GM18507 (cell line): ENCODE measurements around the gene MIER2.

Source experiments
- DNase-seq: peaks from one replicate; pipeline ENCODE4 v3.0.0; 2011; ENCODE audit warnings: low read depth; ENCODE audit not compliant: insufficient read length; ENCODE audit errors: extremely low spot score
- FAIRE-seq: peaks from 2 replicates; lab custom pipeline; 2011; peaks lifted over from hg19 to GRCh38; lab: Jason Lieb, UNC

The MIER2 gene

GRCh38 chr19:292951-293350, 51.6 kb downstream of the MIER2 start:
- FAIRE-seq (no peak), DNase-seq (no peak)

- DNase-seq (no peak), FAIRE-seq (no peak)
These were observed 52.2 kb downstream of the MIER2 start for GRCh38 chr19:292281-292884.

- no peak for DNase-seq
- FAIRE-seq, result no peak
These were observed 52.9 kb downstream of the MIER2 start for GRCh38 chr19:291561-292280.

GRCh38 chr19:291006-291521, 53.5 kb downstream of the MIER2 start, which contains the start of gene PLPP2:
Gene PLPP2, minus strand, starts transcription at chr19:291403. Its CDS starts 67 bp downstream, at chr19:291336.
- no peak for FAIRE-seq

GRCh38 chr19:290372-291005, 54.1 kb downstream of the MIER2 start:
- DNase-seq, result no peak

More at GRCh38 chr19:291006-291521, 53.5 kb downstream of the MIER2 start, which contains the start of gene PLPP2:
- DNase-seq, result no peak

GRCh38 chr19:289651-290371, 54.8 kb downstream of the MIER2 start:
- no peak for DNase-seq

More at GRCh38 chr19:290372-291005, 54.1 kb downstream of the MIER2 start:
- FAIRE-seq, result no peak

GRCh38 chr19:288911-289310, 55.7 kb downstream of the MIER2 start:
- DNase-seq, result no peak
- no peak for FAIRE-seq

More at GRCh38 chr19:289651-290371, 54.8 kb downstream of the MIER2 start:
- FAIRE-seq, result no peak

- DNase-seq (no peak), FAIRE-seq (no peak)
These were observed 57.2 kb downstream of the MIER2 start for GRCh38 chr19:287381-287871.

GRCh38 chr19:283395-283794, 61.2 kb downstream of the MIER2 start:
- no peak for FAIRE-seq
- DNase-seq, result no peak

- FAIRE-seq, result no peak
- no peak for DNase-seq
These were observed 62.1 kb downstream of the MIER2 start for GRCh38 chr19:282501-282900.

GRCh38 chr19:281992-282391, 62.6 kb downstream of the MIER2 start:
- no peak for FAIRE-seq
- no peak for DNase-seq

GRCh38 chr19:281156-281853, 63.3 kb downstream of the MIER2 start:
- no peak for FAIRE-seq
- no peak for DNase-seq

- DNase-seq (no peak), FAIRE-seq (no peak)
These were observed 64.0 kb downstream of the MIER2 start for GRCh38 chr19:280541-281009.

GRCh38 chr19:279656-280055, 64.9 kb downstream of the MIER2 start:
- FAIRE-seq, result no peak
- DNase-seq, result no peak

- DNase-seq, result no peak
- FAIRE-seq, result no peak
These were observed 65.4 kb downstream of the MIER2 start for GRCh38 chr19:279231-279630.

GRCh38 chr19:277581-278165, 66.9 kb downstream of the MIER2 start:
- DNase-seq (no peak), FAIRE-seq (no peak)

- DNase-seq, result no peak
- no peak for FAIRE-seq
These were observed 67.5 kb downstream of the MIER2 start for GRCh38 chr19:277131-277530.

- no peak for DNase-seq
- FAIRE-seq, result no peak
These were observed 68.5 kb downstream of the MIER2 start for GRCh38 chr19:275958-276646.
